Measurements from ENCODE around the gene TOX2.

GRCh38 chr20:43870484-43870883 is 44.2 kb upstream of the TOX2 start:
- no peak for TF ChIP-seq POLR2A (IDR thresholded peaks at IDR 0.05)
- TF ChIP-seq CTCF (IDR thresholded peaks at IDR 0.05): no peak

Data from thyroid gland (tissue), 4 donors.